Adipocyte (in vitro differentiated cells): ENCODE results near the gene REXO5.

Experiments
- DNase-seq: peaks from one replicate; pipeline ENCODE4 v3.0.0-alpha.2; 2015; ENCODE audit warnings: low read depth
- H3K27me3 ChIP-seq: replicated peaks from 2 replicates; pipeline ENCODE4 v1.7.0; 2013; ENCODE audit warnings: mild to moderate bottlenecking, low read length, moderate library complexity; ENCODE audit not compliant: control insufficient read depth, insufficient read depth
- H3K36me3 ChIP-seq: 2 replicates; pipeline ENCODE4 v1.7.0; 2013; ENCODE audit warnings: low read length, mild to moderate bottlenecking, moderate library complexity; ENCODE audit not compliant: control insufficient read depth, insufficient read depth, severe bottlenecking
- H3K4me1 ChIP-seq: 2 replicates; pipeline ENCODE4 v1.7.0; 2013; ENCODE audit warnings: mild to moderate bottlenecking, low read length, moderate library complexity; ENCODE audit not compliant: control insufficient read depth, insufficient read depth
- H3K4me3 ChIP-seq: 2 replicates; pipeline ENCODE4 v1.7.0; 2013; ENCODE audit warnings: mild to moderate bottlenecking, low read length, moderate library complexity
- H3K9ac ChIP-seq: 2 replicates; pipeline ENCODE4 v1.7.0; 2013; ENCODE audit warnings: mild to moderate bottlenecking, low read length, moderate library complexity
- H3K9me3 ChIP-seq: 2 replicates; pipeline ENCODE4 v1.7.0; 2013; ENCODE audit warnings: mild to moderate bottlenecking, low read length, moderate library complexity; ENCODE audit not compliant: control insufficient read depth

Gene REXO5

GRCh38 chr16:20866145-20866772 lies 59.9 kb downstream of the REXO5 start:
- Histone ChIP-seq H3K4me1 (peaks cover 76% of the 10 kb centered on the region), H3K27me3 (no peaks in the 10 kb centered on the region), H3K9ac (peak overlapping the region; percentile 84), H3K4me3 (peak overlapping the region; percentile 64), H3K36me3 (peaks cover 17% of the 10 kb centered on the region), H3K9me3 (no peaks in the 10 kb centered on the region)
- peak; percentile 85 for DNase-seq

GRCh38 chr16:20866801-20867200 lies 60.5 kb downstream of the REXO5 start:
- H3K36me3 ChIP-seq: peaks cover 16% of the 10 kb centered on the region
- no peak for DNase-seq

GRCh38 chr16:20867585-20867984 lies 61.3 kb downstream of the REXO5 start:
- Histone ChIP-seq H3K4me1 (peaks cover 89% of the 10 kb centered on the region), H3K36me3 (peaks cover 12% of the 10 kb centered on the region), H3K9me3 (no peaks in the 10 kb centered on the region), H3K27me3 (no peaks in the 10 kb centered on the region), H3K4me3 (peak overlapping the region; percentile 64), H3K9ac (peak overlapping the region; percentile 84)
- no peak for DNase-seq

More at GRCh38 chr16:20866801-20867200, 60.5 kb downstream of the REXO5 start:
- Histone ChIP-seq H3K27me3 (no peaks in the 10 kb centered on the region), H3K4me3 (peak overlapping the region; percentile 64), H3K9ac (peak overlapping the region; percentile 84), H3K4me1 (peaks cover 81% of the 10 kb centered on the region), H3K9me3 (no peaks in the 10 kb centered on the region)

GRCh38 chr16:20868890-20869289 lies 62.6 kb downstream of the REXO5 start:
- Histone ChIP-seq H3K4me3 (peak overlapping the region; percentile 64), H3K36me3 (peaks cover 8% of the 10 kb centered on the region), H3K4me1 (peaks cover 93% of the 10 kb centered on the region), H3K9ac (peak overlapping the region; percentile 84), H3K9me3 (no peaks in the 10 kb centered on the region), H3K27me3 (no peaks in the 10 kb centered on the region)
- no peak for DNase-seq

- no peaks in the 10 kb centered on the region for H3K9me3 ChIP-seq
- H3K4me3 ChIP-seq: peak overlapping the region; percentile 1
- peaks cover 99% of the 10 kb centered on the region for H3K4me1 ChIP-seq
- no peak for DNase-seq
- no peaks in the 10 kb centered on the region for H3K27me3 ChIP-seq
- H3K36me3 ChIP-seq: peaks cover 10% of the 10 kb centered on the region
- peak overlapping the region; percentile 84 for H3K9ac ChIP-seq
Measured at GRCh38 chr16:20870122-20870820, 63.9 kb downstream of the REXO5 start.

- Histone ChIP-seq H3K9me3 (no peaks in the 10 kb centered on the region), H3K4me1 (peaks cover 92% of the 10 kb centered on the region), H3K36me3 (peaks cover 11% of the 10 kb centered on the region), H3K9ac (peak overlapping the region; percentile 84), H3K27me3 (no peaks in the 10 kb centered on the region), H3K4me3 (peak overlapping the region; percentile 1)
- no peak for DNase-seq
Measured at GRCh38 chr16:20871258-20871657, 64.9 kb downstream of the REXO5 start.

- no peaks in the 10 kb centered on the region for H3K9me3 ChIP-seq
- peaks cover 17% of the 10 kb centered on the region for H3K36me3 ChIP-seq
- no peaks in the 10 kb centered on the region for H3K27me3 ChIP-seq
- peak overlapping the region; percentile 84 for H3K9ac ChIP-seq
- H3K4me3 ChIP-seq: no peak overlapping the region
- DNase-seq: no peak
- H3K4me1 ChIP-seq: peaks cover 85% of the 10 kb centered on the region
Measured at GRCh38 chr16:20871941-20872815, 65.9 kb downstream of the REXO5 start.

GRCh38 chr16:20873331-20873730 lies 67.0 kb downstream of the REXO5 start:
- Histone ChIP-seq H3K4me3 (no peak overlapping the region), H3K9me3 (no peaks in the 10 kb centered on the region), H3K4me1 (peaks cover 85% of the 10 kb centered on the region), H3K9ac (no peak overlapping the region), H3K36me3 (peaks cover 23% of the 10 kb centered on the region), H3K27me3 (no peaks in the 10 kb centered on the region)
- no peak for DNase-seq

GRCh38 chr16:20874088-20874581 lies 67.8 kb downstream of the REXO5 start:
- Histone ChIP-seq H3K4me1 (peaks cover 85% of the 10 kb centered on the region), H3K9me3 (no peaks in the 10 kb centered on the region)
- no peak for DNase-seq

GRCh38 chr16:20875355-20875650 lies 69.0 kb downstream of the REXO5 start:
- Histone ChIP-seq H3K9ac (no peak overlapping the region), H3K4me3 (no peak overlapping the region), H3K4me1 (peaks cover 85% of the 10 kb centered on the region), H3K27me3 (no peaks in the 10 kb centered on the region), H3K36me3 (peaks cover 29% of the 10 kb centered on the region), H3K9me3 (no peaks in the 10 kb centered on the region)
- no peak for DNase-seq

More at GRCh38 chr16:20874088-20874581, 67.8 kb downstream of the REXO5 start:
- no peak overlapping the region for H3K4me3 ChIP-seq
- no peaks in the 10 kb centered on the region for H3K27me3 ChIP-seq
- H3K9ac ChIP-seq: no peak overlapping the region
- peaks cover 29% of the 10 kb centered on the region for H3K36me3 ChIP-seq

GRCh38 chr16:20878682-20879147 lies 72.4 kb downstream of the REXO5 start:
- H3K4me3 ChIP-seq: peak overlapping the region; percentile 67
- H3K9me3 ChIP-seq: no peaks in the 10 kb centered on the region
- DNase-seq: no peak
- H3K27me3 ChIP-seq: no peaks in the 10 kb centered on the region
- peaks cover 83% of the 10 kb centered on the region for H3K4me1 ChIP-seq
- peaks cover 27% of the 10 kb centered on the region for H3K36me3 ChIP-seq
- H3K9ac ChIP-seq: peak overlapping the region; percentile 65
